Psoas muscle (tissue), 8 donors: ENCODE data around the gene ATP6V0E1. TPM values are rescaled to one million over a fixed set of nuclear protein-coding genes. Genes with fewer than 3 reads are reported as not detected.
"Not testable (repeated sequence)": the region's sequence is repeated elsewhere in the genome, so short reads cannot be mapped to it uniquely, and the experiment has no call there.

Experiments
- ATAC-seq, 4 donors: fragments of 200-7000 bp; cut with Tn5 transposase; one replicate each; pipeline ENCODE4 v1.9.1; 2020; ENCODE audit warnings: moderate library complexity in 3 of 4, mild to moderate bottlenecking in 2 of 4
- DNase-seq, 2 donors: peaks; one replicate each; pipeline ENCODE4 v3.0.0-alpha.2; 2020
- H3K27ac ChIP-seq: fragments of 200-600 bp; one replicate; pipeline ENCODE4 v1.8.0; 2022
- H3K27me3 ChIP-seq, 3 donors: fragments of 200-600 bp in 1 of 3; one replicate each; pipeline versions ENCODE4 v1.6.1 to v1.8.0; 2013 to 2022; ENCODE audit warnings: low read length in 2 of 3, mild to moderate bottlenecking in 2 of 3, moderate library complexity in 1 of 3; ENCODE audit not compliant: insufficient read depth in 3 of 3
- H3K36me3 ChIP-seq, 2 donors: fragments of 200-600 bp in 1 of 2; one replicate each; pipeline versions ENCODE4 v1.6.1 to v1.8.0; 2013 to 2022; ENCODE audit warnings: low read depth in 1 of 2, mild to moderate bottlenecking in 1 of 2, moderate library complexity in 1 of 2; ENCODE audit not compliant: insufficient read depth in 1 of 2
- H3K4me1 ChIP-seq: fragments of 200-600 bp; one replicate; pipeline ENCODE4 v1.8.0; 2022
- H3K4me3 ChIP-seq: fragments of 200-600 bp; one replicate; pipeline ENCODE4 v1.8.0; 2022; ENCODE audit warnings: mild to moderate bottlenecking
- H3K9me3 ChIP-seq: fragments of 200-600 bp; one replicate; pipeline ENCODE4 v1.8.0; 2022
- WGBS, 3 donors: extraction: QIAGEN DNeasy Blood & Tissue Kit; methylation state at CpG; one replicate each; pipeline versions ENCODE4 v1.1.6 to v1.1.7; 2013; 5-methylcytosine and 5-hydroxymethylcytosine counted together
- intact Hi-C, 2 donors: fragments of 100-400 bp; cut with DNase I; formaldehyde crosslinking; loops; one replicate each; pipeline versions ENCODE4 v1.11.0 to v1.14.2; 2022
- polyA plus RNA-seq, 3 donors: library from polyadenylated mRNA; stranded (reverse); fragments of 200-250 nt; gene quantifications; one replicate each; pipeline ENCODE4 v1.2.3, GENCODE V29; 2013
- total RNA-seq, 4 donors: library from RNA; stranded (reverse); fragmentation: NEBNext Ultra II Directional in 2 of 4; extraction: Animal tissue kit (Norgen Biotek cat#: 25700) in 2 of 4; gene quantifications; one replicate each; pipeline versions ENCODE4 v1.2.1 to v1.2.4, GENCODE V29; 2021 to 2023
- TF ChIP-seq, protein P1 (sequence below): fragments of 200-600 bp; IDR thresholded peaks from one replicate; pipeline ENCODE4 v1.8.0; 2022; ENCODE audit warnings: antibody characterized with exemption
- donor health status: healthy with polysubstance abuse.
- donor health status: DM: no; HTN: no; CAD: no; lungs with moderate emphysema.
- donor health status: Bipolar disorder and iron deficiency.
- donor health status: healthy.
- donor health status: DM: yes; HTN: yes; CAD: no.
- donor health status: DM: no; HTN: no; CAD: no.
- donor health status: DM: no; HTN: no; CAD: no.
- donor health status: DM: yes; HTN: yes; CAD: no.

Gene ATP6V0E1
- total and polyA plus RNA-seq, 7 donors, result 97.8 to 319 (median 163) TPM

- TF ChIP-seq, protein P1, sequence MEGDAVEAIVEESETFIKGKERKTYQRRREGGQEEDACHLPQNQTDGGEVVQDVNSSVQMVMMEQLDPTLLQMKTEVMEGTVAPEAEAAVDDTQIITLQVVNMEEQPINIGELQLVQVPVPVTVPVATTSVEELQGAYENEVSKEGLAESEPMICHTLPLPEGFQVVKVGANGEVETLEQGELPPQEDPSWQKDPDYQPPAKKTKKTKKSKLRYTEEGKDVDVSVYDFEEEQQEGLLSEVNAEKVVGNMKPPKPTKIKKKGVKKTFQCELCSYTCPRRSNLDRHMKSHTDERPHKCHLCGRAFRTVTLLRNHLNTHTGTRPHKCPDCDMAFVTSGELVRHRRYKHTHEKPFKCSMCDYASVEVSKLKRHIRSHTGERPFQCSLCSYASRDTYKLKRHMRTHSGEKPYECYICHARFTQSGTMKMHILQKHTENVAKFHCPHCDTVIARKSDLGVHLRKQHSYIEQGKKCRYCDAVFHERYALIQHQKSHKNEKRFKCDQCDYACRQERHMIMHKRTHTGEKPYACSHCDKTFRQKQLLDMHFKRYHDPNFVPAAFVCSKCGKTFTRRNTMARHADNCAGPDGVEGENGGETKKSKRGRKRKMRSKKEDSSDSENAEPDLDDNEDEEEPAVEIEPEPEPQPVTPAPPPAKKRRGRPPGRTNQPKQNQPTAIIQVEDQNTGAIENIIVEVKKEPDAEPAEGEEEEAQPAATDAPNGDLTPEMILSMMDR, result no peak
- intact Hi-C loops, result no loop called here
- no peaks in the 10 kb centered on the region for H3K9me3 ChIP-seq
- no peaks in the 10 kb centered on the region for H3K27me3 ChIP-seq
- H3K27ac ChIP-seq, result no peak overlapping the region
- H3K36me3 ChIP-seq, result peaks cover 0 to 3% of the 10 kb centered on the region in 2 donors
- peaks cover 43% of the 10 kb centered on the region for H3K4me1 ChIP-seq
- H3K4me3 ChIP-seq, result no peak overlapping the region
- no peak for DNase-seq
- WGBS, 3 donors, result 85 to 95% (median 92%) methylated on average over 2 of the region's 2 CpGs
- no peak for ATAC-seq
Measured at GRCh38 chr5:173015192-173015591, 31.6 kb downstream of the ATP6V0E1 start.

GRCh38 chr5:173015598-173016455 lies 32.3 kb downstream of the ATP6V0E1 start:
- no peaks in the 10 kb centered on the region for H3K9me3 ChIP-seq
- H3K27ac ChIP-seq, result peak overlapping the region; percentile 54
- peaks cover 42% of the 10 kb centered on the region for H3K4me1 ChIP-seq
- H3K27me3 ChIP-seq, result no peaks in the 10 kb centered on the region
- TF ChIP-seq, protein P1, result no peak
- no peak for ATAC-seq
- peaks cover 0 to 9% of the 10 kb centered on the region in 2 donors for H3K36me3 ChIP-seq
- no peak overlapping the region for H3K4me3 ChIP-seq
- no peak for DNase-seq
- 90 to 96% (median 94%) methylated on average over 13 of the region's 13 CpGs for WGBS, 3 donors
- intact Hi-C loops, result no loop called here

- DNase-seq (no peak), ATAC-seq (peak; percentile 62 to 71 (median 66))
- Histone ChIP-seq H3K36me3 (peaks cover 0 to 17% of the 10 kb centered on the region in 2 donors), H3K4me3 (no peak overlapping the region), H3K9me3 (no peaks in the 10 kb centered on the region), H3K27ac (peak overlapping the region; percentile 54), H3K4me1 (peaks cover 34% of the 10 kb centered on the region), H3K27me3 (no peaks in the 10 kb centered on the region)
- TF ChIP-seq, protein P1, result no peak
- 22 to 43% (median 30%) methylated on average over 4 of the region's 4 CpGs for WGBS, 3 donors
- intact Hi-C loops, result no loop called here
Measured at GRCh38 chr5:173016598-173017046, 33.1 kb downstream of the ATP6V0E1 start.

DNA sequence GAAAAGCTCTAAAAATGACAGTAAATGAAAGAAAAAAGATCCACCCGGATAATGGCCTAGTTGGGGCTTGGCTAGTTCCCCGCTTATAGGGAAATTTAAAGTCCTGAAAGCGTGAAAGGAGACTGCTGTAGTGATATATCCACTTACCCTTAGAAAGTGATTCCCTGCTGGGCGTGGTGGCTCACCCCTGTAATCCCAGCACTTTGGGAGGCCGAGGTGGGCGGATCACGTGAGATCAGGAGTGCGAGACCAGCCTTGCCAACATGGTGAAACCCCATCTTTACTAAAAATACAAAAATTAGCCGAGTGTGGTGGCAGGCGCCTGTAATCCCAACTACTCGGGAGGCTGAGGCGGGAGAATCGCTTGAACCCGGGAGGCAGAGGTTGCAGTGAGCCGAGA lies 33.5 kb downstream of the ATP6V0E1 start:
- H3K36me3 ChIP-seq, result peaks cover 0 to 21% of the 10 kb centered on the region in 2 donors
- WGBS, 3 donors, result 90 to 96% (median 94%) methylated on average over 15 of the region's 15 CpGs
- H3K9me3 ChIP-seq, H3K27me3 ChIP-seq, intact Hi-C loops, DNase-seq, H3K4me3 ChIP-seq, ATAC-seq: not testable (repeated sequence)
- H3K4me1 ChIP-seq, result peaks cover 30% of the 10 kb centered on the region
- peak overlapping the region; percentile 54 for H3K27ac ChIP-seq

GRCh38 chr5:173018358-173018757 lies 34.8 kb downstream of the ATP6V0E1 start:
- H3K4me1 ChIP-seq, result peaks cover 29% of the 10 kb centered on the region
- no peak overlapping the region for H3K4me3 ChIP-seq
- DNase-seq (no peak), ATAC-seq (no peak)
- H3K27me3 ChIP-seq, result no peaks in the 10 kb centered on the region
- no peaks in the 10 kb centered on the region for H3K9me3 ChIP-seq
- intact Hi-C loops, result no loop called here
- 93 to 97% (median 93%) methylated on average over 4 of the region's 4 CpGs for WGBS, 3 donors
- no peak overlapping the region for H3K27ac ChIP-seq
- TF ChIP-seq, protein P1, result no peak
- peaks cover 0 to 30% of the 10 kb centered on the region in 2 donors for H3K36me3 ChIP-seq
